22Rv1 (cell line): ENCODE results near the gene FBH1.

Experiments
- CTCF ChIP-seq: fragments of 450-650 bp; IDR thresholded peaks from 2 replicates; pipeline ENCODE4 v1.5.1; 2017; ENCODE audit warnings: mild to moderate bottlenecking
- ZFX ChIP-seq: fragments of 450-650 bp; IDR thresholded peaks from 2 replicates; pipeline ENCODE4 v1.6.1; 2017; ENCODE audit warnings: antibody characterized with exemption, borderline replicate concordance

- TF ChIP-seq ZFX (no peak), CTCF (no peak)
Observed at GRCh38 chr10:5882961-5883360, 7.1 kb upstream of the FBH1 start.
